GM18507 (cell line): ENCODE data around the gene LAMA4.

Experiments
- DNase-seq: peaks from one replicate; pipeline ENCODE4 v3.0.0; 2011; ENCODE audit warnings: low read depth; ENCODE audit not compliant: insufficient read length; ENCODE audit errors: extremely low spot score
- FAIRE-seq: peaks from 2 replicates; lab custom pipeline; 2011; peaks lifted over from hg19 to GRCh38; lab: Jason Lieb, UNC

Gene LAMA4

GRCh38 chr6:112253841-112254816, at the start of gene LAMA4:
LAMA4 (minus strand) TSS chr6:112254567; CDS start chr6:112254150, 417 bp downstream.
- DNase-seq = no peak
- FAIRE-seq = no peak

GRCh38 chr6:112302142-112302705, 47.9 kb upstream of the LAMA4 start:
- no peak for FAIRE-seq

GRCh38 chr6:112300896-112301295, 46.5 kb upstream of the LAMA4 start:
- DNase-seq (no peak), FAIRE-seq (no peak)

More at GRCh38 chr6:112302142-112302705, 47.9 kb upstream of the LAMA4 start:
- DNase-seq = no peak

GRCh38 chr6:112298816-112299281, 44.5 kb upstream of the LAMA4 start:
- DNase-seq (no peak), FAIRE-seq (no peak)

GRCh38 chr6:112298021-112298745, 43.8 kb upstream of the LAMA4 start:
- no peak for DNase-seq
- FAIRE-seq = no peak

- FAIRE-seq = no peak
- no peak for DNase-seq
Measured at GRCh38 chr6:112296694-112297093, 42.3 kb upstream of the LAMA4 start.

- DNase-seq (no peak), FAIRE-seq (peak; percentile 70)
Measured at GRCh38 chr6:112296122-112296521, 41.8 kb upstream of the LAMA4 start.

GRCh38 chr6:112291161-112291762, 36.9 kb upstream of the LAMA4 start:
- FAIRE-seq = no peak
- no peak for DNase-seq

GRCh38 chr6:112289038-112289566, 34.7 kb upstream of the LAMA4 start:
- no peak for DNase-seq
- FAIRE-seq = no peak

- DNase-seq = no peak
- FAIRE-seq = no peak
Measured at GRCh38 chr6:112288475-112288874, 34.1 kb upstream of the LAMA4 start.

- DNase-seq (no peak), FAIRE-seq (no peak)
Measured at GRCh38 chr6:112287577-112288225, 33.3 kb upstream of the LAMA4 start.

- DNase-seq (no peak), FAIRE-seq (no peak)
Measured at GRCh38 chr6:112286500-112287144, 32.3 kb upstream of the LAMA4 start.

GRCh38 chr6:112286010-112286409, 31.6 kb upstream of the LAMA4 start:
- DNase-seq (no peak), FAIRE-seq (no peak)

- DNase-seq (no peak), FAIRE-seq (no peak)
Measured at GRCh38 chr6:112284603-112285002, 30.2 kb upstream of the LAMA4 start.

- no peak for FAIRE-seq
- no peak for DNase-seq
Measured at GRCh38 chr6:112283621-112284020, 29.3 kb upstream of the LAMA4 start.

GRCh38 chr6:112281821-112282615, 27.7 kb upstream of the LAMA4 start:
- no peak for FAIRE-seq
- DNase-seq = no peak

GRCh38 chr6:112279031-112279935, 24.9 kb upstream of the LAMA4 start:
- DNase-seq (no peak), FAIRE-seq (no peak)
